B cell (primary cell): Measurements from ENCODE around the gene CGB8.
"Not testable (repeated sequence)": the region's sequence is repeated elsewhere in the genome, so short reads cannot be mapped to it uniquely, and the experiment has no call there.

Experiments
- EZH2 ChIP-seq: IDR thresholded peaks from 2 replicates; pipeline ENCODE4 v1.6.1; 2012; ENCODE audit warnings: borderline replicate concordance, low read depth, mild to moderate bottlenecking, moderate library complexity, low read length; ENCODE audit not compliant: insufficient read depth, poor library complexity, severe bottlenecking
- TF ChIP-seq, protein P1 (sequence below): fragments of 200-600 bp; IDR thresholded peaks from one replicate; pipeline ENCODE4 v1.8.0; 2022; ENCODE audit warnings: antibody characterized with exemption, mild to moderate bottlenecking

- TF ChIP-seq, protein P1, sequence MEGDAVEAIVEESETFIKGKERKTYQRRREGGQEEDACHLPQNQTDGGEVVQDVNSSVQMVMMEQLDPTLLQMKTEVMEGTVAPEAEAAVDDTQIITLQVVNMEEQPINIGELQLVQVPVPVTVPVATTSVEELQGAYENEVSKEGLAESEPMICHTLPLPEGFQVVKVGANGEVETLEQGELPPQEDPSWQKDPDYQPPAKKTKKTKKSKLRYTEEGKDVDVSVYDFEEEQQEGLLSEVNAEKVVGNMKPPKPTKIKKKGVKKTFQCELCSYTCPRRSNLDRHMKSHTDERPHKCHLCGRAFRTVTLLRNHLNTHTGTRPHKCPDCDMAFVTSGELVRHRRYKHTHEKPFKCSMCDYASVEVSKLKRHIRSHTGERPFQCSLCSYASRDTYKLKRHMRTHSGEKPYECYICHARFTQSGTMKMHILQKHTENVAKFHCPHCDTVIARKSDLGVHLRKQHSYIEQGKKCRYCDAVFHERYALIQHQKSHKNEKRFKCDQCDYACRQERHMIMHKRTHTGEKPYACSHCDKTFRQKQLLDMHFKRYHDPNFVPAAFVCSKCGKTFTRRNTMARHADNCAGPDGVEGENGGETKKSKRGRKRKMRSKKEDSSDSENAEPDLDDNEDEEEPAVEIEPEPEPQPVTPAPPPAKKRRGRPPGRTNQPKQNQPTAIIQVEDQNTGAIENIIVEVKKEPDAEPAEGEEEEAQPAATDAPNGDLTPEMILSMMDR: not testable (repeated sequence)
- not testable (repeated sequence) for TF ChIP-seq EZH2
These were observed 23.3 kb downstream of the CGB8 start for GRCh38 chr19:49025599-49025998.
